Mucosa of descending colon (tissue), 3 donors: ENCODE results near the gene ZNF423. TPM values are rescaled to one million over a fixed set of nuclear protein-coding genes. Genes with fewer than 3 reads are reported as not detected.

Experiments
- ATAC-seq: fragments of 200-7000 bp; cut with Tn5 transposase; one replicate; pipeline ENCODE4 v1.9.1; 2020; ENCODE audit warnings: mild to moderate bottlenecking, moderate library complexity
- DNase-seq, 3 donors: peaks; one replicate each; pipeline ENCODE4 v3.0.0-alpha.2; 2020
- H3K36me3 ChIP-seq: fragments of 200-600 bp; one replicate; pipeline ENCODE4 v1.8.0; 2021; ENCODE audit warnings: low read depth, mild to moderate bottlenecking
- H3K4me1 ChIP-seq: fragments of 200-600 bp; one replicate; pipeline ENCODE4 v1.8.0; 2021; ENCODE audit warnings: low read depth, mild to moderate bottlenecking
- H3K4me3 ChIP-seq: fragments of 200-600 bp; one replicate; pipeline ENCODE4 v1.8.0; 2021; ENCODE audit warnings: mild to moderate bottlenecking
- H3K9me3 ChIP-seq: fragments of 200-600 bp; one replicate; pipeline ENCODE4 v1.8.0; 2021; ENCODE audit warnings: mild to moderate bottlenecking
- intact Hi-C, 2 donors: fragments of 100-400 bp; cut with DNase I in 1 of 2; cut with micrococcal nuclease in 1 of 2; formaldehyde crosslinking; loops; one replicate each; pipeline versions ENCODE4 v1.11.0 to v1.11.1; 2022; cut with DNase I, micrococcal nuclease
- total RNA-seq, 3 donors: library from RNA; stranded (reverse); fragmentation: NEBNext Ultra II Directional in 2 of 3; extraction: Animal tissue kit (Norgen Biotek cat#: 25700) in 2 of 3; gene quantifications; one replicate each; pipeline versions ENCODE4 v1.2.1 to v1.2.4, GENCODE V29; 2021 to 2023
- TF ChIP-seq, protein P1 (sequence below): fragments of 200-600 bp; IDR thresholded peaks from one replicate; pipeline ENCODE4 v1.8.0; 2022; ENCODE audit warnings: antibody characterized with exemption, mild to moderate bottlenecking
- donor health status: DM: no; HTN: no; CAD: no; lungs with moderate emphysema.
- donor health status: DM: no; HTN: no; CAD: no.
- donor health status: DM: no; HTN: yes; CAD: no.

Gene ZNF423
- total RNA-seq, 3 donors from 2014 or later = 6.7 to 11.6 (median 11.0) TPM

DNA sequence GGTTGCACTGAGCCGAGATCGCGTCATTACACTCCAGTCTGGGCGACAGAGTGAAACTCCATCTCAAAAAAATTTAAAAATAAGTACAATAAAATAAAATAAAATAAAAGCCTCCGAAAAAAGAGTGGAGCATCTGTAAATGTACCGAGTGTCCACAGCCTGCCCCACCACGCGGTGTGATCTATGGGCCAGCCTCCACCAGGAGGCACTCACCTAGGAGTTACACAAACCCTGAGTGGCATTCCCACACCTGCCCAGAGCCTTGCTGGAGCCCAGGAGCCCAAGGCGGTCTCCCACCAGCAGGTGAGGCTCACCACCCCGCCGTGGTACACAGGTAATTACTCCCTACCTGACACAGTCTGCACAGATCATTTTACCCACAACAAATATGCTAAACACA lies 183.2 kb downstream of the ZNF423 start:
- DNase-seq = peak in 1 of 3 donors; percentile 15
- no peaks in the 10 kb centered on the region for H3K4me1 ChIP-seq
- H3K4me3 ChIP-seq = no peak overlapping the region
- TF ChIP-seq, protein P1, sequence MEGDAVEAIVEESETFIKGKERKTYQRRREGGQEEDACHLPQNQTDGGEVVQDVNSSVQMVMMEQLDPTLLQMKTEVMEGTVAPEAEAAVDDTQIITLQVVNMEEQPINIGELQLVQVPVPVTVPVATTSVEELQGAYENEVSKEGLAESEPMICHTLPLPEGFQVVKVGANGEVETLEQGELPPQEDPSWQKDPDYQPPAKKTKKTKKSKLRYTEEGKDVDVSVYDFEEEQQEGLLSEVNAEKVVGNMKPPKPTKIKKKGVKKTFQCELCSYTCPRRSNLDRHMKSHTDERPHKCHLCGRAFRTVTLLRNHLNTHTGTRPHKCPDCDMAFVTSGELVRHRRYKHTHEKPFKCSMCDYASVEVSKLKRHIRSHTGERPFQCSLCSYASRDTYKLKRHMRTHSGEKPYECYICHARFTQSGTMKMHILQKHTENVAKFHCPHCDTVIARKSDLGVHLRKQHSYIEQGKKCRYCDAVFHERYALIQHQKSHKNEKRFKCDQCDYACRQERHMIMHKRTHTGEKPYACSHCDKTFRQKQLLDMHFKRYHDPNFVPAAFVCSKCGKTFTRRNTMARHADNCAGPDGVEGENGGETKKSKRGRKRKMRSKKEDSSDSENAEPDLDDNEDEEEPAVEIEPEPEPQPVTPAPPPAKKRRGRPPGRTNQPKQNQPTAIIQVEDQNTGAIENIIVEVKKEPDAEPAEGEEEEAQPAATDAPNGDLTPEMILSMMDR = no peak
- no peaks in the 10 kb centered on the region for H3K9me3 ChIP-seq
- intact Hi-C loops = no loop called here
- H3K36me3 ChIP-seq = no peaks in the 10 kb centered on the region
- ATAC-seq = no peak

DNA sequence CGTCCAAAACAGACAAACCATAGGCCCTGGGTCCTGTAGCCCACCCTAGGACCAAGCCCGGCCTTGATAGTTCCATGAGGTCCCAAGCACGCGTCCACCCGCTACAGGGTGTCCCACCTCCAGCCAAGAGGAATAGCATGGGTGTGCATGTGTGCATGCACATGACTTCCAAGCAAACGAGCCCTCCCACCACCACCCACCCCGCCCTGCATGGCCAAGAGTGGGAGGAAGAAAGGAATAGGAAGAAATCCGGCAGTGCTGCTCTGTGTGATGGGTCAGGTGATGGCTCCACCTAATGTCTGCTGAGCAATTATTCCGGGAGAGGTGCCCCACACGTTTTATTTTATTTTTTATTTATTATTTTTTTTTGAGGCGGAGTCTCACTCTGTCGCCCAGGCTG lies 184.6 kb downstream of the ZNF423 start:
- Histone ChIP-seq H3K4me3 (no peak overlapping the region), H3K36me3 (no peaks in the 10 kb centered on the region), H3K9me3 (no peaks in the 10 kb centered on the region), H3K4me1 (no peaks in the 10 kb centered on the region)
- DNase-seq (peak in 1 of 3 donors; percentile 12), ATAC-seq (no peak)
- intact Hi-C loops = no loop called here
- TF ChIP-seq, protein P1 = no peak

- DNase-seq (peak in 1 of 3 donors; percentile 3), ATAC-seq (no peak)
- no peak overlapping the region for H3K4me3 ChIP-seq
- intact Hi-C loops = no loop called here
- TF ChIP-seq, protein P1 = no peak
- H3K4me1 ChIP-seq = no peaks in the 10 kb centered on the region
- H3K36me3 ChIP-seq = no peaks in the 10 kb centered on the region
- no peaks in the 10 kb centered on the region for H3K9me3 ChIP-seq
Measured at GRCh38 chr16:49670627-49671026, 185.3 kb downstream of the ZNF423 start.

DNA sequence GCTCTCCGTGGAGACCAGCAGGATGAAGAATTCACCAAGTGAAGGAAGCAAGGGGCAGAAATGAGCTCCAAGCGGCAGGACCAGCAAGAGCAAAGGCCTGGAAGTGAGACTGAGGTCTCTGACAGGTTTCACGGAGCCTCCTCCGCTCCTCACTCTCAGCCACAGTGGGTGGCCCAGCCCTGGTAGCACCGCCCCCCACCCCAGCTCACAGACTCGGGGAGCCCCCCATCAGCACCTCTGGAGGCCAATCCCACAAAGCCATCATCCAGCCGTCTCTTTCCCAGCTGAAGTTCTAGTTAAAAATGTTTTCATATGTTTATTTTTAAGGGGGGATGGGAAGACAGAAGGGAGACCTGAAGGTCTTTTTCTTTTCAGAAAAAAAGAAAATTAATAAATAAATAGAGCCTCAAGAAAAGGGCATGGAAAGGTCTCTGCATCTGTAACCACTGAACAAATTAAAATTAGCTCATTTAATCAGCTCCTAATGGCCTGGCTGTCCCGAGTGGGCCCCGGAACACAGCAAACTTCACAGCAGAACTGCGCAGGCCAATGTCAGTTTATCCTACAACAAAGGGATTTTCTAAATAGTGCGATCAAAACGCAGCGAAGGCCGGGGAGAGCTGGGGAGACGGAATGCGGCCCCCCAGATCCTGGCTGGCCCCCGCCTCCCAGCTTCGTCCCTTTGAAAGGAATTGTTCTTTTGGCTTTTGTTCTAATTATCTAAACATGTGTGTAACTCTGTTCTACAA lies 190.3 kb downstream of the ZNF423 start:
- Histone ChIP-seq H3K4me3 (no peak overlapping the region), H3K4me1 (peaks cover 11% of the 10 kb centered on the region), H3K9me3 (no peaks in the 10 kb centered on the region), H3K36me3 (no peaks in the 10 kb centered on the region)
- DNase-seq (no peak), ATAC-seq (no peak)
- TF ChIP-seq, protein P1 = no peak
- intact Hi-C loops = no loop called here

DNA sequence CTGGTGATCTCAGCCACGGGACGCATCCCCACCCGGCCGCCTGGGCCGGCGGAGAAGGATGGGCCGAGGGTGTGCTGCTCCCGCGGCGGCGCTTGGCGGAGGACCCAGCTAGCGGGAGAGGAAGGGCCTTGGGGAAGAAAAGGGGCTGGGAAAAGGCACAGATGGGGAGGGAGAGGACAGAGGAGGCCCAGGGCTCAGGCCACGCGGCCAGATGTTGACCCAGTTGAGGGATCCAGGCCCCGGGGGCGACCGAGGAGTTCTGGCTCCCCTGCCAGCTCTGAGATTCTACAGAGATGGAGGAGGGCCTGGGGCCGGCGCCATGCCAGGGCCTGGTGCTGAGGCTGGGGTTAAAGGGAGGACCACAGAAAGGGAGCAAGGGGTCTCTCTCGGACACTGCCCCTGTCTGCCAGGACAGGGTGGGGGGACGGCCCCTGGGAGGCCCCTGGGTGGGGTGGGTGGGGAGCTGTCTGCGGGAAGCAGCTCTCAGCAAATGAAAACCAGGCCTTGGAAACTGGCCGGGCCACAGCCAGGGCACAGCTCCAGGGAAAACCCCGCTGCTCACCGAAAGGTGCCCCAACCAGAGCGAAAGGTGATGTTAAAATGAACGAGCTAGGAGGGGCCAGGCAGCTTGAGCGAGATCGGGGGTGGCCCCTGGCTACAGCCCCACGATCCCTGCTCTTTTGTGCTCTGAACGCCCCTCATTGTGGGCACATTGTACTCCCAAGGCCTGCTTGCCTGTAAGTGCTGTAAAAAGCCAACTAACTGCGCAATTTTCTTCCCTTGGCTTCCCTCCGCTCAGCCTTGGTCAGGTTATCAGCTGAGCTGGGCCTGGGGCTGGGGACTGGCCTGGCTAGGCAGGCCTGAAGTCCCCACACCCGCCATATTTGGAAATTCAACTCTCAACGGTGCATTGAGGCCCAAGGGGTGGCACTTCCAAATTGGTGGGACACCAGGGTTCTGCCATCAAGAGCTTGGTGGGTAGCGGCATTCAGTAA lies 191.4 kb downstream of the ZNF423 start:
- Histone ChIP-seq H3K4me3 (no peak overlapping the region), H3K36me3 (no peaks in the 10 kb centered on the region), H3K4me1 (peaks cover 11% of the 10 kb centered on the region), H3K9me3 (no peaks in the 10 kb centered on the region)
- ATAC-seq = peak; percentile 22
- peak in 2 of 3 donors; percentile 37 to 53 for DNase-seq
- TF ChIP-seq, protein P1 = no peak
- intact Hi-C loops = no loop called here
